EL (cell line): Measurements from ENCODE around the gene HBE1.

ENCODE experiments used
- DNase-seq: peaks from one replicate; pipeline ENCODE4 v3.0.0-alpha.2; 2016

The HBE1 gene

GRCh38 chr11:5232176-5232575 is 37.6 kb downstream of the HBE1 start:
- no peak for DNase-seq

GRCh38 chr11:5231111-5231510 is 38.6 kb downstream of the HBE1 start:
- no peak for DNase-seq

GRCh38 chr11:5230266-5230665 is 39.5 kb downstream of the HBE1 start:
- DNase-seq = no peak

- no peak for DNase-seq
Measured at GRCh38 chr11:5229796-5230195, 39.9 kb downstream of the HBE1 start.

- no peak for DNase-seq
Measured at GRCh38 chr11:5229356-5229755, 40.4 kb downstream of the HBE1 start.

- DNase-seq = no peak
Measured at GRCh38 chr11:5228124-5228523, 41.6 kb downstream of the HBE1 start.

- no peak for DNase-seq
Measured at GRCh38 chr11:5227681-5228080, 42.1 kb downstream of the HBE1 start.

GRCh38 chr11:5226732-5227310 is 42.9 kb downstream of the HBE1 start, which contains the start of gene HBB:
Gene HBB, minus strand, starts transcription at chr11:5227071. Its CDS starts 50 bp downstream, at chr11:5227021.
- DNase-seq = no peak

GRCh38 chr11:5225480-5225871 is 44.3 kb downstream of the HBE1 start:
- no peak for DNase-seq

GRCh38 chr11:5224538-5225479 is 44.9 kb downstream of the HBE1 start:
- DNase-seq = no peak

GRCh38 chr11:5223686-5224085 is 46.1 kb downstream of the HBE1 start:
- no peak for DNase-seq

GRCh38 chr11:5223146-5223545 is 46.6 kb downstream of the HBE1 start:
- no peak for DNase-seq
